LNCaP clone FGC (cell line): ENCODE data around the gene ISM1.

Source experiments
- DNase-seq: peaks from one replicate; pipeline ENCODE4 v3.0.0-alpha.2; 2011; ENCODE audit warnings: low read depth
- H3K4me3 ChIP-seq: 2 replicates; pipeline ENCODE4 v1.5.1; 2011; ENCODE audit warnings: mild to moderate bottlenecking, low read depth, low read length, control low read depth
- TF ChIP-seq, protein P1 (sequence below): IDR thresholded peaks from 2 replicates; pipeline ENCODE4 v1.5.1; 2012; ENCODE audit warnings: mild to moderate bottlenecking; ENCODE audit not compliant: control insufficient read depth, insufficient read depth; ENCODE audit errors: extremely low read depth

ISM1 gene

DNA sequence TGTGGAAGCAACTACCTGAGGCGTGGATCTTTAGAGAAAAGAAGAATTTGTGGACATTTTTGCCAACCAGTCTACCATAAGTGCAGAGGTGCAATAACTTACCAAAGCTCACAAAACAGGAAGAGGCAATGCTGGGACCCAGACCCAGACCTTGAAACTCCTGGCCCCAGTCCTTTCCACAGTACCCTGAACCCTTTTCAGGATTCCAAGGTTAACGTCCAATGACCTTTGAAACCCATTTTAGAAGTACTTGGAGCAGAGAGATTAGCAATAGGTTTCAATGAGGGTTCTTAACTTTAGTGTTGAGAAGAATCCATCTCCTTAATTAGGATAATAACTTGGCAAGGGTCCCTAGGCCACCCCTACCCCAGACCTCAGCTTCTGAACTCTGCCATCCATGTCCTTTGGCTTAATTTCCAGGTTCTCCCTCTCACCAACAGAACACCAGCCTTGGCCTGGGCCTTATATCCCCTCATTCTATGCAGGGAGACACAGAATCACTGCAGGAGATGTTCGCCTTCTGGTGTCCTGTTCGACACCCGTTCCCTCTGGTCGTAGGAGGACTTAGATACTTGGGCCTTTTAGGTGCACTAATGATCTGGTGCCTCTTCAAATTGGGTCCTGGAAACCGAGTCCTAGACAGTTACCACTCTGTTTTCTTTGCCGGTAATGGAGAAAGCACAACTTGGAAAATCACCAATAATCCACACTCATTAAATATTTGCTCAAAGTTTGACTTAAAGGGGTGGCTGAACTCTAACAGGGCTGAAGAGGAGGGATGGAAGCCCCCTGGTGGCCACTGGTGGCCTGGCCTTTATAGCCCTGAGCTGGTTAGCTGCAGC lies 40.6 kb downstream of the ISM1 start:
- TF ChIP-seq, protein P1, sequence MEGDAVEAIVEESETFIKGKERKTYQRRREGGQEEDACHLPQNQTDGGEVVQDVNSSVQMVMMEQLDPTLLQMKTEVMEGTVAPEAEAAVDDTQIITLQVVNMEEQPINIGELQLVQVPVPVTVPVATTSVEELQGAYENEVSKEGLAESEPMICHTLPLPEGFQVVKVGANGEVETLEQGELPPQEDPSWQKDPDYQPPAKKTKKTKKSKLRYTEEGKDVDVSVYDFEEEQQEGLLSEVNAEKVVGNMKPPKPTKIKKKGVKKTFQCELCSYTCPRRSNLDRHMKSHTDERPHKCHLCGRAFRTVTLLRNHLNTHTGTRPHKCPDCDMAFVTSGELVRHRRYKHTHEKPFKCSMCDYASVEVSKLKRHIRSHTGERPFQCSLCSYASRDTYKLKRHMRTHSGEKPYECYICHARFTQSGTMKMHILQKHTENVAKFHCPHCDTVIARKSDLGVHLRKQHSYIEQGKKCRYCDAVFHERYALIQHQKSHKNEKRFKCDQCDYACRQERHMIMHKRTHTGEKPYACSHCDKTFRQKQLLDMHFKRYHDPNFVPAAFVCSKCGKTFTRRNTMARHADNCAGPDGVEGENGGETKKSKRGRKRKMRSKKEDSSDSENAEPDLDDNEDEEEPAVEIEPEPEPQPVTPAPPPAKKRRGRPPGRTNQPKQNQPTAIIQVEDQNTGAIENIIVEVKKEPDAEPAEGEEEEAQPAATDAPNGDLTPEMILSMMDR: peak; percentile 72
- H3K4me3 ChIP-seq: no peak overlapping the region
- DNase-seq: no peak

DNA sequence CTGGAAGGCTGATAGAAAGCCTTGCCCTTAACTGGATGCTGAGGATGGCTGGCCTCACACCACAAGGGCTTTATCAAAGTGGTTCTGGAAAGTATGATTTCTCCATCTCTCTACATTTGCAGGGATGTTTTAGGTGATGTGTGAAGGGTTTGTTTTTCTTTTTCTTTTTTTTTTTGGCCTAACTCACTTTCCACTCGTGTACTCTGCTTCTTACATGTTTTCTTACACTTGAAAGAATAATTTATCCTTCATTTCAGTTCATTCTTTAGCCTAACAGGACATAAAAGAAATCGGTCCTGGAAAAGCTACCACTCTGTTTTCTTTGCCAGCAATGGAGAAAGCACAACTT lies 41.2 kb downstream of the ISM1 start:
- TF ChIP-seq, protein P1: no peak
- DNase-seq: no peak

GRCh38 chr20:13262671-13263360 lies 41.7 kb downstream of the ISM1 start:
- H3K4me3 ChIP-seq: no peak overlapping the region
- no peak for DNase-seq
- TF ChIP-seq, protein P1: no peak

More for the DNA sequence above, 41.2 kb downstream of the ISM1 start:
- H3K4me3 ChIP-seq: no peak overlapping the region

DNA sequence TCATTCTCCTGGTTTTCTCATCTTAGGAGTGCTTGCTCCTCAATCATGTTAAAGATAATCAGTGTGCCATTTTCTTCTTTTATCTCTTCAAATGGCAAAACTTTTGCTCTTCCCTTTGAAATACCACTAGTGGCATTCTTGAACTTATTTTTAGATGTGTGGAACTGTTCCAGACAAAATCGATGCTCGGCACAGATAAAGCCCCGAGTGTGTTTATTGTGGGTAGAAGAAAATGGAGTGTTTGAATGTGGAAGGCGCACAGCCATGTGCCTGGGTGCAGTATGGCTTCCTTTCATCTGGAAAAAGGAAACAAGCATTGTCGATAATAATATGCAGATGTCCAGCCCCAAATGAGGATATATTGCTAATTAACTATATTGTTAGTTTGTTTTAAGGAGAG lies 42.4 kb downstream of the ISM1 start:
- TF ChIP-seq, protein P1: no peak
- DNase-seq: no peak
- no peak overlapping the region for H3K4me3 ChIP-seq

- no peak for DNase-seq
- TF ChIP-seq, protein P1: no peak
- H3K4me3 ChIP-seq: no peak overlapping the region
Measured at GRCh38 chr20:13264907-13265306, 43.8 kb downstream of the ISM1 start.

DNA sequence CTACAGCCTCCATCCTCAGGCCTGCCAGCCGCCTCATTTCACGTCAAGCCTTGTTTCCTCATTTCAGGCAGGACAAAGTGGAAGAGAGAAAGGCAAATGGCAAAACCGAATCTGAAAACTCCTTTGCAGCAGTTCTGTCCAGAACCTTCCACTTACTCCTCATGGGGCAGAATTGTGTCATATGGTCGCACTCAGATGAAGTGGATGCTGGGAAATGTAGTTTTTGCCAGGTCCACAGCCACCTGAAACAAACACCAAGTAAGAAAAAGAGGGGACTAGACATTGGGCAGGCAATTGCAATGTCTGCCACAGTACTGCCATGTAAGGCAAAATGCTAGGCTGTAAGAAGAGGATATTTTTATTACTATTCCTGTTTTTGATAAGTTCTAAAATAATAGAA lies 44.9 kb downstream of the ISM1 start:
- no peak overlapping the region for H3K4me3 ChIP-seq
- TF ChIP-seq, protein P1: no peak
- no peak for DNase-seq
